Dermis blood vessel endothelial cell (primary cell): ENCODE results near the gene MEIS2. TPM values are rescaled to one million over a fixed set of nuclear protein-coding genes. Genes with fewer than 3 reads are reported as not detected.

Experiments
- DNase-seq: peaks from one replicate; pipeline ENCODE4 v3.0.0; 2010
- total RNA-seq: library from RNA; depleted of rRNA; stranded (reverse); fragments of >200 nt; gene quantifications from 2 replicates; pipeline ENCODE4 v1.2.3, GENCODE V29; 2014

MEIS2 gene
- total RNA-seq, 1 donor from 2014 or later, result 13.8 TPM

GRCh38 chr15:36874930-36875329, 225.4 kb downstream of the MEIS2 start:
- no peak for DNase-seq

GRCh38 chr15:36867436-36867835, 232.9 kb downstream of the MEIS2 start:
- DNase-seq, result no peak

- no peak for DNase-seq
Observed at GRCh38 chr15:36866896-36867295, 233.5 kb downstream of the MEIS2 start.

GRCh38 chr15:36863570-36863969, 236.8 kb downstream of the MEIS2 start:
- DNase-seq, result no peak

- no peak for DNase-seq
Observed at GRCh38 chr15:36860792-36861191, 239.6 kb downstream of the MEIS2 start.

GRCh38 chr15:36858423-36858822, 241.9 kb downstream of the MEIS2 start:
- DNase-seq, result no peak

- DNase-seq, result no peak
Observed at GRCh38 chr15:36856339-36856973, 243.9 kb downstream of the MEIS2 start.

- no peak for DNase-seq
Observed at GRCh38 chr15:36850864-36851263, 249.5 kb downstream of the MEIS2 start.

GRCh38 chr15:36845270-36845669, 255.1 kb downstream of the MEIS2 start:
- DNase-seq, result no peak

GRCh38 chr15:36844534-36844998, 255.8 kb downstream of the MEIS2 start:
- DNase-seq, result no peak

- no peak for DNase-seq
Observed at GRCh38 chr15:36843822-36844221, 256.5 kb downstream of the MEIS2 start.

GRCh38 chr15:36841193-36841592, 259.2 kb downstream of the MEIS2 start:
- no peak for DNase-seq
